NCI-H146 (cell line): ENCODE measurements around the gene RPTOR.
A peak's percentile ranks its signal among the peaks of the same experiment; 100 is the strongest.

Experiments used
- DNase-seq: peaks from one replicate; lab custom pipeline; 2025; lab: John Stamatoyannopoulos, UW

RPTOR gene

GRCh38 chr17:80666867-80667266 lies 122.2 kb downstream of the RPTOR start:
- no peak for DNase-seq

GRCh38 chr17:80667462-80668277 lies 123.0 kb downstream of the RPTOR start:
- DNase-seq: no peak

GRCh38 chr17:80668375-80669148 lies 123.9 kb downstream of the RPTOR start:
- peak; percentile 14 for DNase-seq

GRCh38 chr17:80671039-80671824 lies 126.6 kb downstream of the RPTOR start:
- peak; percentile 34 for DNase-seq

GRCh38 chr17:80671825-80672110 lies 127.1 kb downstream of the RPTOR start:
- peak; percentile 14 for DNase-seq

- DNase-seq: no peak
These were observed 128.7 kb downstream of the RPTOR start for GRCh38 chr17:80673152-80673920.

- no peak for DNase-seq
These were observed 130.9 kb downstream of the RPTOR start for GRCh38 chr17:80675438-80676095.

GRCh38 chr17:80676096-80676466 lies 131.4 kb downstream of the RPTOR start:
- no peak for DNase-seq

- no peak for DNase-seq
These were observed 131.9 kb downstream of the RPTOR start for GRCh38 chr17:80676564-80676963.

- DNase-seq: no peak
These were observed 132.6 kb downstream of the RPTOR start for GRCh38 chr17:80677214-80677756.

- DNase-seq: no peak
These were observed 135.2 kb downstream of the RPTOR start for GRCh38 chr17:80679816-80680215.

GRCh38 chr17:80681215-80681614 lies 136.6 kb downstream of the RPTOR start:
- no peak for DNase-seq

- no peak for DNase-seq
These were observed 137.7 kb downstream of the RPTOR start for GRCh38 chr17:80682372-80682771.

GRCh38 chr17:80683625-80684104 lies 139.0 kb downstream of the RPTOR start:
- DNase-seq: no peak

- no peak for DNase-seq
These were observed 143.2 kb downstream of the RPTOR start for GRCh38 chr17:80687839-80688238.

- peak; percentile 27 for DNase-seq
These were observed 144.5 kb downstream of the RPTOR start for GRCh38 chr17:80689129-80689619.

- DNase-seq: no peak
These were observed 147.1 kb downstream of the RPTOR start for GRCh38 chr17:80691784-80692183.

- no peak for DNase-seq
These were observed 148.4 kb downstream of the RPTOR start for GRCh38 chr17:80692931-80693467.

GRCh38 chr17:80693511-80693910 lies 148.9 kb downstream of the RPTOR start:
- no peak for DNase-seq
